Measurements from ENCODE around the gene TMX3.

TMX3 gene, protein sequence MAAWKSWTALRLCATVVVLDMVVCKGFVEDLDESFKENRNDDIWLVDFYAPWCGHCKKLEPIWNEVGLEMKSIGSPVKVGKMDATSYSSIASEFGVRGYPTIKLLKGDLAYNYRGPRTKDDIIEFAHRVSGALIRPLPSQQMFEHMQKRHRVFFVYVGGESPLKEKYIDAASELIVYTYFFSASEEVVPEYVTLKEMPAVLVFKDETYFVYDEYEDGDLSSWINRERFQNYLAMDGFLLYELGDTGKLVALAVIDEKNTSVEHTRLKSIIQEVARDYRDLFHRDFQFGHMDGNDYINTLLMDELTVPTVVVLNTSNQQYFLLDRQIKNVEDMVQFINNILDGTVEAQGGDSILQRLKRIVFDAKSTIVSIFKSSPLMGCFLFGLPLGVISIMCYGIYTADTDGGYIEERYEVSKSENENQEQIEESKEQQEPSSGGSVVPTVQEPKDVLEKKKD

DNA sequence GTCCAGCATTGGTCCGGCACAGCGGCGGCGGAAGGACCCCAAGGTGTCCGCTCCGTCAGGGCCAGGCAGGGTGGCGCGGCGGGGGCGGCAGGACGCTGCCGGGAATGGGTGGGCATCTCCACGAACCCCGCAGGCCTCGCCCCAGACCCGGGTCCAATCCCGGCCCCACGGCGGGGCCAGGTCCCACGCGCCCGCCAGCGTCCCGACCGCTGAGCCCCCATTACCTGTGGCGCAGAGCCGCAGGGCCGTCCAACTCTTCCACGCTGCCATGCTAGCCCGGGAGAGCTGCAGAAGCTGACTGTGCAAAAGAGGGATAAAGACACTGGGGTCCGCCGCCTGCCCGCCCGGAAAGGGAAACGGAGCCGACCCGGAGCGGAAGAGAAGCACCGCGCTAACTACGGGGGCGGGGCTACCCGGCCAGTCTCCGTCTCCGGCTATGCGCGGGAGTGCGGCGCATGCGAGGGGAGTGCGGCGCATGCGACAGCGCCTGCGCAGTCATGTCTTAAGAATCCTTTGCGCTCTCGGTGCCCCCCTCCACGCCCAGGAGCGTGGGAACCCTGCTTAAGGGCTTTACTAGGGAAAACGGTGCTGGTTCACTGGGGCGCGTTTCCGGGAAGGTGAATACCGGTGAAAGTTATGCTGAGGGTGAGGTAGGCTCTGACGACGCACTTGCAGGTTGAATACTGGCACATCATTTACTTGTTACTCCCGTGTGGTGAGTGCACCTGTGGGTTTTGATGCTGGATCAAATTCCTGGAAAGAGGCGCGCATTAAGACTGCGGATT is at the start of gene TMX3:
TSS of gene TMX3 (minus strand) at position 397 of the 785 bp plus-strand sequence. CDS start at position 270, 127 bp downstream.
- DNase-seq, result peak; percentile 98

DNA sequence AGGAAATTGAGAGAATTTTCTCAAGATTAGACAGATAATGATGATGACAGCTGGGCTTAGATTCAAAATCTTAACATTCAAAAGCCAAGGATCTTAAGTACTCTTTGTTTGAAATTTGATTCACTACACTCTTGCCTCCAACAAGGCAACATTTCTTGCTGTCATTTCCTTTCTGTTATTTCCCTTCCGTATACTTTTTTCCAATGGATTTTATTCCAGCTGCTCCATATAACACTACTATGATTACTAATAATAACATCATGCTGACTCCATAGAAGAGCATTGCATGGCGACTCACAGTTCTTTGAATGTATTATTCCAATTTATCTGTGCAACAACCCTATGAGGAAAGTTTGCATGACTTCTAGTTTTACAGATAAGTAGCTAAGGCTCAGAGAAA is 49.1 kb upstream of the TMX3 start:
- no peak for DNase-seq

DNA sequence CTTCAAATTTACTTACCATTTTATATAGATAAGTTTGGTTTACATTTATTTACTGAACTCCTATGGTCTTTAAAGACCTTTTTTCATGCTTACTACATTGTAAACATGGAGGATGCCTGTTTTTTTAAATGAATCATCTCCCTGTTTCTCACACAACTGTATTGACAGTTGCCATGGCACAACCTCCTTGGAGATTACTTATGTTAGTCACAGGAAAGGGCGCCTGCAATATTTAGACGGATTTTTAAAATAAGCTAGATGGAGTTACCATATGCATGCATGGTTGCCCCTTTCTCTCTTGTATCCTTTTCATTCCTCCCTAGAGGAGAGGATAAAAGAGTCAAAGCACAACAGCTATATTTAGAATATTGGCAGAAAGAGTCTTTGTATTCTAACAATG is 48.2 kb upstream of the TMX3 start:
- DNase-seq, result no peak

DNA sequence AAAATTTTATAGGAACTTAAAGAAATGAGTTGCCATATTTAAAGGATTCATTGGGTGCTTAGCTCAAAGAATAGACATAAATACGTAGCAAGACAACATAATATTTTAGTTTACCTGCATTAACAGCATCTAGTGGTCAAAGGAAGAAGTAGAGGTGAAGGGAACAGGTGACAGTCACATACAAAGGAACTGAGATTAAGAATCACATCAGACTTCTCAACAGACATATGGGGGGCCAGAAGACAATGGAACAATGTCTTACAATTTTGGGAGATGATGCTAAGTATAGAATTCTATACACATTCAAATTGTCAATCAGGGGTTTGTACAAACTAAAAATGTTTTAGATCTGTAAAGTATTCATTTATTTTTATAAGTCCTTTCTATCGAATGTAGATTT is 44.4 kb upstream of the TMX3 start:
- no peak for DNase-seq

DNA sequence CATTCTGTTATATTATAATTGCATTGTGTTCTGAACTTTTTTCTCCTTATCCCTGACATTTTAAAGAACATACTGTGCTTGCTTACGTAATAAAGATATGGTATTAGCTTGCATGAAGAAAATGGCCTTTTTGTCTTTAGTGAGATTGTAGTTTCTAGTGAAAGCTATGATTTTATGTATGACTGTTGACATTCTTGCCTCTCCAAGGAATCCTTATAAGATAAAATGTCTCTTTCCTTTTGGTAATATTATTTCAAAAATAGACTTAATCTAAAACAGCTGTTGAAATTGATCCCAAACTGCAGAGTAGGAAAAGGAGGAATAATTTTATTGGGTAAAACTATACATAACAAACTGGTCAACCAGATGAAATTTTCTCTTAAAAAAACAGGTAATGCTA is 42.2 kb upstream of the TMX3 start:
- DNase-seq, result no peak

DNA sequence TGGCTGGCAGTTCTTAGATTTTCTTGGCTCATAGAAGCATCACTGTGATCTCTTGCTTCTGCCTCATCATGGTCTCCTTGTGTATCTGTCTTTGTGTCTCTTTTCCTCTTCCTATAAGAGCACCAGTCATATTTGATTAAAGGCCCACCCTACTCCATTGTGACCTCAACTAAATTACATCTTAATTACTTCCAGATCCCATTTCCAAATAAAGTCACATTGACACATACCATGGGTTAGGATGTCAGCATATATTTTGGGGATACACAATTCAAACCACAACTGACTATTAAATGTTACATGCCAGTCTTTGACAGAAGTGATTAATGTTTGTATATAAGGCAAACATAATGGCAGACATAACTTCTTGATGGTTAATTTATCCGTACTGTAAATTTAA is 27.3 kb upstream of the TMX3 start:
- no peak for DNase-seq

DNA sequence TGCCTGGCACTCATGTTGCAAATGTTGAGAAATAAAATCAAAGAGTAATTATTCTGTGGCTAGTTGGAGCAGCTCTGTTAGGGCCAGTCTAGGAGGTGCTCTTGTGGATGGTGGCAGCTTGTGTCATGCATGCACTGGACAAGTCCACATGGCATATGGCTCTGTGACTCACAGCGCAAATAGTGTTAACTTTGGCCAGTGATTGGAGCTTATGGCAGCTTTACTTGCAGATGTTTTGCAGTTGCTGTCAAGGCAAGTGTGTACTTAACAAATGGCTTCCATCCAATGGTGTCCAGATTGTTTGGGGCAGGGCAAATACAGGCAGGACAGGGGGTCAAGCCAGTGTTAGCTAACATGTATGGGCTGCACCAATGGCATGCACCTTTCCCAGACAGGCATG is 26.1 kb upstream of the TMX3 start:
- DNase-seq, result no peak

DNA sequence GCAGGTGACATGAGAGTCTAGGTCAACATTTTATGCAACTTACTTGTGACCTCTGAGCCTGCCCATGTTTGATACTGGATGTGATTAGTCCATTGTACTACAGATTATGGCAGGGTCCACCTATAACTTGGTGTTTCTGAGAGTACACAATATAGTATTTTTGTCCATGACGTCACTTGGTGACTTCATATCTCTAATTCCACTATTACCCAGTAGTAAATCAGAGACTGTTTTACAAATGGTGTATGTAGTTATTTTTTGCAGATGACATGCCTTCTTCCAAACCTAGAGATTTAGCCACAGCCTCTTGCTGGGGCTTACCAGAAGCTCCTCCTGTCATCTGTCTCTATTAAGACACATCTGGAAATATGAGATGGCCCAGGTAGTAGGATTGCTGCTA is 24.6 kb upstream of the TMX3 start:
- DNase-seq, result no peak

DNA sequence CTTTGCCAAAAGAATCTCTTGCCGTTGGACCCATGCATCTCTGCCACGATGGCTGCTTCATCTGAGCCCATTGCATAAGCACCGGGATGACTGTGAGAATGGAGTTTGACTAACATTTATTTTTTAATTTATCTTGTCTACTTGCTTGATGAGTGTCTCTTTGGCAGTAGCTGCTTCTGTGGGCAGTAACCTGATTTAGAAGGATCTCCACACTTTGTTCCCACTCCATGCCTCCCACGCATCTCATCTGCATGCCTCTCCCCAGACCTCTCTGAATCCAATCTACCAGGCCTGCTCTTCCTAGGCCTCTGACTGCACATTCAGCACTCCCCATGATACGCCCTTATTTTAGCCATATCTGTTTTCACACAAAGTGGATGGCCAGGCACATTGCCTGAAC is 23.7 kb upstream of the TMX3 start:
- no peak for DNase-seq

DNA sequence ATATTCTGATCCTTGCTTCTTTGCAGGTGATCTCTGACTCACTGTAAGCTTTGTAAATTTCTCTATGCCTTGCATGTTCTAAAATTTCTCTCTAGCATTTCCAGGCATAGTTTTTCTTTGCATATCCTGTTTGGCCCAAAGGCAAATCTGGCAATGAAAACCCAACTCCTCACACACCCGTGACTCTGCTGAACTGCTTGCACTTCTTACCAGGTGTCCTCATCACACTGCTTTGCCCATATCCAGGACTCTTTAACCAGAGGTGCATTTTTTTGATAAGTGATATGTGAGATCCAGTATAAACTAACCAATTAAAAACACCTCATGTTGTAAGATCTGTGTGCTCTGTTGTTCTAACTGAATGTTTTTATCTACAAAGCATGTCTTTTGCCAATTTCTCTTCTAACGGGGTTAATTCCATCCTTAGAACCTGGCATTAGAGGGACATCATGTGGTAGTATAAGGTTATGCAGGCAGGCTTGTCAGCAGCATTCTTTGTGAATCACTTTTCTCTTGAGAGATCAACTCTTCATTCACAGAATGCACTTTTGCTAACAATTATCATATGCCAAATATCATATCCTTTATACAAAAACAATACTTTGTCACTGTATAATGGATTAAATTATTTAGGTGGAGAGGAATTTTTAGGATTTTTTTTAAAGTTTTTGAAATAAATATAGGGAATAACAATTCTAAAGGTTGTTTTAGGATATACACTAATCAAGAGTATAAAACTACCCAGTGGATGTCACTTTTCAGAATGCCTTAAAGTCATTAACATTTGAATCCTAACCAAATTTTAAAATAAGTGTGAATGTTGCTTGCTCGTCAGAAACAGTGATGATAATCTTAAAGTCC is 20.8 kb upstream of the TMX3 start:
- DNase-seq, result peak; percentile 77

DNA sequence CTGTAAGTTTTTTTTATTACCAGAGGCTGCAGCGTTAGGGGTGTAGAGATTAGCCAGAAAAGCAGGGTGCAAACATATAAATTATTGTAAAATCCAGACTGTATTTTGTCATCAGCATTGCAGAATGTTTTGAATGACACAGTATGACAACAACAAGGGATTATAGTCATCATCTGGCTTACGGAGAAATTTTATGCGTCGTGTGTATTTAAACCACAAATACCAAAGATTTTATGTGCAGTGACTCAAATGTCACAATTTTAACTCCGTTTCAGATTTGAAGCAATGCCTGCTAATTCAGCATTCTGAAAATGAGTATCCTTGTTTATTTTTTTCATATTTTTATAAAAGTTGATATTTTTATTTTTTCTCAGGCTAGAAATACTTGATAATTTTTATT is 19.4 kb upstream of the TMX3 start:
- no peak for DNase-seq

DNA sequence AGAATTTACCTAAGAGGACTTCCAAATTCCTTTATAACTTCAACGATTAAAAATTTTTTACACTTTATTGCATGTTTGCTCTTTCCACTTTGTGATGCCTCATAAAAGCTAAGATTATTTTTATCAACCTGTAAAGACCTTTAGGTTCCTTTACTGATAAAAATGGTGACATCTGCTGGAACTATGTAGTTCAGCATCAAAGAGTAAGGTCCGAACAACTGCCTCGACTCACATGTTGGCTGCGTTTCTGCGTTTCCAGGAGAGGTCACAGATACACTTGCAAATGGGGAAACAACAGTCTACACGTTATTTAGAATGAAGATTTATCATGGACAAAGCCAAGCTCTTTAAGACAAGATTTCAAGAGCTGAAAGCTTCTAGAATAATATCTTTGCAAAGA is 18.8 kb upstream of the TMX3 start:
- DNase-seq, result no peak

DNA sequence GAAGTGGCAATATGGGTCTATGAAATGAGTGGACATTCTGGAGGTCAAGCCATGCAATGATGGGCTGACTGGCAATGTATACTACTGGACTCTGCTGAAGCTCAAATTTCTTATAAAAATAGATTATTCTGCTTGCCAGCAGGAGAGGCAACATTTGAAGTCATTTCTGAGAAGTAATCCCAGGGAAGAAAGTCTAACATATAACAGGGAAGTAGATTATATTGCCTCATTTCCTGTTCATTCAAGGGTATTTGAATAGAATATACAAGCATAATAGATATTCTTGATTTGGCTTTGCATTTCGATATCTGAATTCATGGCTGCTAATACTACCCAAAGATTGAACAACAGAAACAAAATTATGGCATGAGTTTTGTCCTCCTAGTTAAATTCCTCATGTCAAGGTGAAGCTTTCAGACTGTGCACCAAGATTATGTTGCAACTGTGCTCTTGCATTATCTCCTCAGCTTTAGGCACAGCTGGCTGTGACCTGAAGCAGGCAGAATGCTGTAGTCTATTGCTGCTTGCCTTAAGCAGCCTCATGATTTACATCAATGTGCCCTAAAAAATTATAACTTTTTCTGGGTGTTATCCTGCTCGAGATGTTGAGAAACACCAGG is 13.3 kb upstream of the TMX3 start:
- DNase-seq, result peak; percentile 51

DNA sequence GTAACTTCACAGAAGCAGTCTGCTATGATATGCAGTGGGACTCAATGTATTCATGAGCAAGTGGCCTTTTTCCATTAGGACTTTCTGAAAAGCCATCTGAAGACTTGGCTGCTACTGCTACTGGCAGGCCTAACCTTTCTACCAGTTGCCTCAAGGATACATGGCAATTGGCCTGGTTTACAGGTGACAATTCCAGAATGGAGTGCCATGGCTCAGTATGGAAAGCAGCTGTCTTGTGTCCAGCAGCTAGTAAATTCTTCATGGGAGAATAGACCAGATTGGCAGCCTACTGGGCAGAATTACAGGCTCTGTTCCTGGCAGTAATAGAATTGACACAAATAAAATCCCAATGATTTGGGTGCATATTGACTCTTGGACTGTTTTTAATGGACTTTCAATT is 12.6 kb upstream of the TMX3 start:
- DNase-seq, result no peak

DNA sequence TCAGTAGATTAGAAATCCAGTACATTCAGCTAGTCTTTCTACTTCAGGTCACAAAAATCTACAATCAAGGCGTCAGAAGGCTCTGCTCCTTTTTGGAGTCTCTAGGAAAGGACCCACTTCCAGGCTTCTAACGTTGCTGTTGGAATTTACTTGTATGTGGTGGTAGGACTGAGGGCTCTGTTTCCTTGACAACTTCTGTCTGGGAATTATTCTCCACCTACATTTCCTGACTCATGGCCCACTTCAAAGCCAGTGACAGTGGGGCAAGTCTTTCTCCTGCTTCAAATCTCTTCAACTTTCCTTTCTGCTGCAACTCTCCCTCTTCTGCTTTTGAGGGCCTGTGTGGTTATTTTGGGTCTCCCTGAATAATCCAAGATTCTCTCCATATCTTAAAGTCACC is 10.4 kb upstream of the TMX3 start:
- DNase-seq, result no peak

DNA sequence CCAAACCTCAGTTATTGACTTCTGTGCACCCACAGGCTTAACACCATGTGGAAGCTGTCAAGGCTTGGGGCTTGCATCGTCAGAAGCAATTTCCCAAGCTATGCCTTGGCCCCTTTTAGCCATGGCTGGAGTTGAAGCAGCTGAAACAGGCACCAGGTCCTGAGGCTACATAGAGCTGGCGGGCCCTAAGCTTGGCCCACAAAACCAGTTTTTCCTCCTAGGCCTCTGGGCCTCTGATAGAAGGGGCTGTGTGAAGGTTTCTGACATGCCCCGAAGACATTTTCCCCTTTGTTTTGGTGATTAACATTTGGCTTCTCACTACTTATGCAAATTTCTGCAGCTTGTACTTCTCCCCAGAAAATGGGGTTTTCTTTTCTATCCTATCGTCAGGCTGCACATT is 9.1 kb upstream of the TMX3 start:
- DNase-seq, result no peak

DNA sequence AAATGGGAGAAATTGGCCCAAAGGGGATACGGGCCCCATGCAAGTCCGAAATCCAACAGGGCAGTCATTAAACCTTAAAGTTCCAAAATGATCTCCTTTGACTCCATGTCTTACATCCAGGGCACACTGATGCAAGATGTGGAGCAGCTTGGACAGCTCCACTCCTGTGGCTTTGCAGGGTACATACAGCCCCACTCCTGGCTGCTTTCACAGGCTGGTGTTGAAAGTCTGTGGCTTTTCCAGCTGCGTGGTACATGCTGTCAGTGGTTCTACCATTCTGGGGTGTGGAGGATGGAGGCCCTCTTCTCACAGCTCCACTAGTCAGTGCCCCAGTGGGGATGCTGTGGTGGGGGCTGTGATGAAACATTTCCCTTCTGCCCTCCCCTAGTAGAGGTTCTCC is 8.6 kb upstream of the TMX3 start:
- no peak for DNase-seq

DNA sequence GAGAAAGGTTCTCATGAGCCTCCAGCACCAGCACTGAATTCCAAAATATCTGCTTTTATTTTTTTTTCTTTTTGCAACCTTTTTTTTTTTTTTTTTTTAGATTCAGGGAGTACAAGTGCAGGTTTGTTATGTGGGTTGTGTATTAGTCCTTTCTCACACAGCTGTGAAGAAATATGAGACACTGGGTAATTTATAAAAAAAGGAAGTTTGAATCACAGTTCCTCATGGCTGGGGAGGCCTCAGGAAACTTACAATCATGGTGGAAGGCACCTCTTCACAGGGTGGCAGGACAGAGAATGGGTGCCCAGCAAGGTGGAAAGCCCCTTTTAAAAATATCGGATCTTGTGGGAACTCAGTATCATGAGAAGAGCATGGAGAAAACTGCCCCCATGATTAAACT is 7.9 kb upstream of the TMX3 start:
- no peak for DNase-seq

DNA sequence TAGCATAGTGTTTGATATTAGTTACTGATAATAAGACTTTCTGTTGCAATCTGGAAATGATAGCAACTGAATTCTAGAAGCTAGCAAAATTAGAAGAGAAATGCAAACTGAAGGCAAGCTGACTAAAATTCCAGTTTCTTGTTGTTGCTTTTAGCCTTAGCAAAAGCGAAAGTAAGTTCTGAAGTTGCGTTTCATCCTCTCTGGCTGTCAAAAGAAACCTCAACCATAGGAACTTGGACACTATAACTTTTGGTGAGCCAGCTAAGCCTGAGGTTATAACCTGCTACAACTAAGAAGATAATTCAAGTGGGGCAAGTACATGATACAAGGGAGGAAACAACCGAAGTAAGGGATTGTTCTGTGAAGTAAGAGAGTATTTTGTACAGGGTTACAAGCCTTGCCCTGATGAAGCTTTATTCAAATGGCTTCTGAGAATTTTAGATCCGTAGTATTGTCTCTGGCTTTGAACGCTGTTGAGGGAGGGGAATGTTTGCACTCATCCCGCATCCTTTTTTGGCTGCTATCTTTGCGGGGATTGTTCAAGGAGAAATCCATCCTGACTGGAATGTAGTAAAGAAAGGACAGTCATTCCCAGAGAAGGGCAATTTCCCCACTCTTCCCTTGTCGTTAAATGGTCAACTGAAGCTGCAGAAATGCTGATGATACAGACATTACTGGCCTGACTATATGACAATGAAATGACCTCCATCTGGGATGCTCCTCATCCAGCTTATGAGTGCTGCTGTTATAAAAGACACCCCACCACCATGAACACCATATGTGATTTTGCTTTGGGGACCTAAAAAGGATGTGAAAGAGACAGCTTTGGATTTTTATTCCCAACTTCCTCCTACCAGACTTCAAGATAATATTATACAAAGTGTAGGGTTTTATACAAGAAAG is 7.0 kb upstream of the TMX3 start:
- peak; percentile 46 for DNase-seq

DNA sequence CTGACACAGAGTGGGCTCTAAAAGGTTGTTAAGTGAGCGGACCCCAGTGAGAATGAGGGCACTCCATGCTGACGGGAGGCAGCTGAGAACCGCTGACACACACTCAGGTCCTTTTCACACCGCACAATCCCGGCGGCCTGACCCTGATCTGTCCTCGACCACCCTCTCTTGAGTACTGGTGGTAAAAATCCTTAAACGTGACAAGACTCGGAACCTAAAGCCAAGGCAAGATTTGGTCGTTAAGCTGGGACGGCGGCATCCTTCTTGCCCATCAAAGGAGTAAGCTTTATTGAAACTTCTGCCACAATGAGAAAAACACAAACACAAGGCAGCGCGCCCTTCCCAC is 569 bp downstream of the TMX3 start:
- DNase-seq, result peak; percentile 40

DNA sequence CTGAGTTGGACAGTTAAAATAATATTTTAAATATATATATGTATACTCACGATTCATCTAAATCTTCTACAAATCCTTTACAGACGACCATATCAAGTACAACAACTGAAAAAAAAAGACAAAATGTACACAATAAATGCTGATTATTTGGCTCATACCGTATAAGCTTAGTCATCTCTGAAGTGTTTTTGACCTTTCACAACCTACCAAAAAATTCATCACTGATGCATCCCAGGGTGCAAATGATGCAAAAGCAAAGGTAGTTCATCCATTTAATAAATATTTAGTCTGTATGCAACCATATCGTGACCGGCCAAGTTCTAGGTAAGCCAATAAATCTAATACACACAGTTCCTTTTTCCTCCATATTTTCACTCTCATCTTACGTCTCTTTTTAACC is 1.1 kb downstream of the TMX3 start:
- no peak for DNase-seq

DNA sequence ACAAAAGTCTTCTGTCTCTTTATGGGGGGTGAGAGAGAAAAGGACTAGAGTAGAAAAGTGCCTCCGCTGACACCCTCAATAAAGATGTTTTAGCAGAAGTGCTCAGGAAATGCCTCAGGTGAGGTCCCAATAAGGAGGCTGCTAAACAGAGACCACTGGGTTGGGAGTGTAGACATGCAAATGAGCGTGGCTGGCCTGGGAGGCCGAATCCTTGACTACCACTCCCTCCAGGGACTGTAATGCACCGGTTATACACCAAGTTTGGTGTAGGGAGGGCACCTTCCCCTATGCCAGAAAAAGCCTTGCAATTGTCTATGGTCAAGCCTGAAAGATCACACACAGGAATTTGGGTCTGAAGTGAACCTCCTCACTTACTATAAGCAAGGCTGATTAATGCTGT is 1.8 kb downstream of the TMX3 start:
- DNase-seq, result no peak

Measured in hematopoietic multipotent progenitor cell treated with erythropoietin and hydrocortisone succinate and interleukin-3 and kit ligand, for 4 days (in vitro differentiated cells).